ENCODE data around the gene ANKRD28. TPM values are rescaled to one million over a fixed set of nuclear protein-coding genes. Genes with fewer than 3 reads are reported as not detected.
"Not testable (repeated sequence)": the region's sequence is repeated elsewhere in the genome, so short reads cannot be mapped to it uniquely, and the experiment has no call there.

ANKRD28 gene
- total RNA-seq, 1 donor from 2014 or later = 45.0 TPM

- H3K27ac Mint-ChIP-seq = no peak overlapping the region
Observed at GRCh38 chr3:15781131-15781530, 16.6 kb downstream of the ANKRD28 start.

DNA sequence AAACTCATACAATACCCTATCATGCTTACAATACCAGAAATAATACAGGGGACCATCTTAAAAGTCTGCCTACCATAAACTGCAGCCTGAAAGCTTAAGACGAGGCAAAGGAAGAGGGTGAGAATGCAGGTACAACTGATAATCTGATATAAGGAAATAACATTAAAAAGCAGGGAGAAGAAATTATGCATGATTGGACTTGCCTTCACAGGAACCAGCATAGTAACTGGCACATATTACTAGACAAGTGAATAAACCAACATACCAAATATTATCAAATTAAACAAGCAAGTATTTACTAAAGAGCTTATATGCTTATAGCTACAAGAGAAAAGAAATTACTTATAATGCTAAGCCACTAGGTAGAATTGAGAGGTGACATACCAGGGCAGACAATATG is 18.7 kb downstream of the ANKRD28 start:
- no peak overlapping the region for H3K4me3 Mint-ChIP-seq
- no peaks in the 10 kb centered on the region for H3K27me3 Mint-ChIP-seq (ENCODE audit: low read depth)
- H3K27ac Mint-ChIP-seq = no peak overlapping the region
- peaks cover 2% of the 10 kb centered on the region for H3K36me3 Mint-ChIP-seq
- no peaks in the 10 kb centered on the region for H3K9me3 Mint-ChIP-seq
- TF ChIP-seq, protein P1, sequence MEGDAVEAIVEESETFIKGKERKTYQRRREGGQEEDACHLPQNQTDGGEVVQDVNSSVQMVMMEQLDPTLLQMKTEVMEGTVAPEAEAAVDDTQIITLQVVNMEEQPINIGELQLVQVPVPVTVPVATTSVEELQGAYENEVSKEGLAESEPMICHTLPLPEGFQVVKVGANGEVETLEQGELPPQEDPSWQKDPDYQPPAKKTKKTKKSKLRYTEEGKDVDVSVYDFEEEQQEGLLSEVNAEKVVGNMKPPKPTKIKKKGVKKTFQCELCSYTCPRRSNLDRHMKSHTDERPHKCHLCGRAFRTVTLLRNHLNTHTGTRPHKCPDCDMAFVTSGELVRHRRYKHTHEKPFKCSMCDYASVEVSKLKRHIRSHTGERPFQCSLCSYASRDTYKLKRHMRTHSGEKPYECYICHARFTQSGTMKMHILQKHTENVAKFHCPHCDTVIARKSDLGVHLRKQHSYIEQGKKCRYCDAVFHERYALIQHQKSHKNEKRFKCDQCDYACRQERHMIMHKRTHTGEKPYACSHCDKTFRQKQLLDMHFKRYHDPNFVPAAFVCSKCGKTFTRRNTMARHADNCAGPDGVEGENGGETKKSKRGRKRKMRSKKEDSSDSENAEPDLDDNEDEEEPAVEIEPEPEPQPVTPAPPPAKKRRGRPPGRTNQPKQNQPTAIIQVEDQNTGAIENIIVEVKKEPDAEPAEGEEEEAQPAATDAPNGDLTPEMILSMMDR (IDR thresholded peaks at IDR 0.05; ENCODE audit: unreplicated experiment) = no peak
- peaks cover 16% of the 10 kb centered on the region for H3K4me1 Mint-ChIP-seq
- DNase-seq (ENCODE audit: low spot score in 2 of 2, unreplicated experiment in 2 of 2) = no peak

More at GRCh38 chr3:15781131-15781530, 16.6 kb downstream of the ANKRD28 start:
- Mint-ChIP-seq H3K9me3 (no peaks in the 10 kb centered on the region), H3K4me1 (peaks cover 16% of the 10 kb centered on the region), H3K27me3 (ENCODE audit: low read depth) (no peaks in the 10 kb centered on the region), H3K4me3 (no peak overlapping the region), H3K36me3 (peaks cover 3% of the 10 kb centered on the region)
- DNase-seq (ENCODE audit: low spot score in 2 of 2, unreplicated experiment in 2 of 2) = no peak
- TF ChIP-seq, protein P1 (IDR thresholded peaks at IDR 0.05; ENCODE audit: unreplicated experiment) = no peak

GRCh38 chr3:15778332-15778858 is 19.4 kb downstream of the ANKRD28 start:
- TF ChIP-seq, protein P1 (IDR thresholded peaks at IDR 0.05; ENCODE audit: unreplicated experiment) = no peak
- no peak overlapping the region for H3K4me3 Mint-ChIP-seq
- H3K9me3 Mint-ChIP-seq = no peaks in the 10 kb centered on the region
- H3K27me3 Mint-ChIP-seq (ENCODE audit: low read depth) = no peaks in the 10 kb centered on the region
- peaks cover 10% of the 10 kb centered on the region for H3K4me1 Mint-ChIP-seq
- H3K36me3 Mint-ChIP-seq = peaks cover 2% of the 10 kb centered on the region
- no peak for DNase-seq (ENCODE audit: low spot score in 2 of 2, unreplicated experiment in 2 of 2)
- no peak overlapping the region for H3K27ac Mint-ChIP-seq

DNA sequence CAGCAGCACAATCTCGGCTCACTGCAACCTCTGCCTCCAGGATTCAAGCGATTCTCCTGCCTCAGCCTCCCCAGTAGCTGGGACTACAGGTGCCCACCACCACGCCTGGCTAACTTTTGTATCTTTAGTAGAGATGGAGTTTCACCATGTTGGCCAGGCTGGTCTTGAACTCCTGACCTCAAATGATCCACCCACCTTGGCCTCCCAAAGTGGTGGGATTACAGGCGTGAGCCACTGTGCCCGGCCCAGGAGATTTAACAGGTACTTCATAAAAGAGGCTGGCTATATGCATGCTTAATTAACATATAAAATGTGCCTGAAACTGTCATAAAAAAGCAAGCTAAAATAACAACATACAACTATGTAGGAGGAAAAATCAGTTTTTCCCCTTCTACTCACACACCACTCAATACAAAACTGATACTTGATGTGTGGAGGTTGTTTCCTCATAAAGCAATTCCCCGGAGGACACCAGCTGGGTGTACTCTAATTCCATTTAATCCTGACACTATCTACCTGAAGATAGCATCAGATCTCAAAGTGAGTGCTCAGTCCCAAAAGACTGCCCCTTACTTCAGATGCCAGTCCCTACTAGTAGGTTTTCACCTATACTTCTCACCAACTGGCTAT is 22.7 kb downstream of the ANKRD28 start:
- not testable (repeated sequence) for H3K27me3 Mint-ChIP-seq (ENCODE audit: low read depth); H3K27ac Mint-ChIP-seq; DNase-seq (ENCODE audit: low spot score in 2 of 2, unreplicated experiment in 2 of 2); H3K4me1 Mint-ChIP-seq; H3K4me3 Mint-ChIP-seq
- peaks cover 11% of the 10 kb centered on the region for H3K9me3 Mint-ChIP-seq
- H3K36me3 Mint-ChIP-seq = peaks cover 12% of the 10 kb centered on the region

- Mint-ChIP-seq H3K4me3 (no peak overlapping the region), H3K36me3 (peaks cover 10% of the 10 kb centered on the region), H3K27ac (no peak overlapping the region), H3K27me3 (ENCODE audit: low read depth) (no peaks in the 10 kb centered on the region), H3K9me3 (peaks cover 11% of the 10 kb centered on the region), H3K4me1 (peaks cover 7% of the 10 kb centered on the region)
- TF ChIP-seq, protein P1 (IDR thresholded peaks at IDR 0.05; ENCODE audit: unreplicated experiment) = no peak
- no peak for DNase-seq (ENCODE audit: low spot score in 2 of 2, unreplicated experiment in 2 of 2)
Observed at GRCh38 chr3:15771444-15771843, 26.3 kb downstream of the ANKRD28 start.

DNA sequence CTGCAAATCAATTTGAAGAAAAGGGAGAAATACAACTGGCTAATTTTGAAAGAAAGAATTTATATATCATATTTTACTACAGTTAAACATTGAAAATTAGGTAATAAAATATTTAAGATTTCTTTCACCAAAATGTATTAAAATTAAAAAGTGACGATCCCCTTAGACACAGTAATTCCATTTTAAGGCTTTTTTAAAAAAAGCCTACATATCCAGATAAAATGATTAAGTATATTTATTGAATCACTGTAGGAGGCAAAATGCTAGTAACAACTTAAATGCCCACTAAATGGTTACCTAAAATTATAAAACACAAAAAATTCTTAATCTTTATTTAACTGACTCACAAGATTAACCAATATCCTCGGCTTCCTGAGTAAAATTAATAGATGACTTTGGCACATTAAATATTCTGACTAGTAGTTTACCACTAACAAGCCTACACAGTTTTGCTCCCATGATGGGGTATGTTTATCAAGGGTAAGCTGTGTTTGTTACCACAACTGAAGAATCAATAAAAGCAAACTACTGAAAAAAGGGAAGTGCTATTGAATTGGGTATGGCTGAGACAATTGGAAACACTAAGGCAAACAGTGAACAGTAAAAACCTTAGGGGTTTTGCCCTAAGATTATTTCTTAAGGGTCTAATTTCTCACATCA is 28.4 kb downstream of the ANKRD28 start:
- no peak overlapping the region for H3K4me3 Mint-ChIP-seq
- H3K36me3 Mint-ChIP-seq = peaks cover 13% of the 10 kb centered on the region
- TF ChIP-seq, protein P1 (IDR thresholded peaks at IDR 0.05; ENCODE audit: unreplicated experiment) = no peak
- H3K27me3 Mint-ChIP-seq (ENCODE audit: low read depth) = no peaks in the 10 kb centered on the region
- peaks cover 7% of the 10 kb centered on the region for H3K4me1 Mint-ChIP-seq
- peaks cover 11% of the 10 kb centered on the region for H3K9me3 Mint-ChIP-seq
- no peak overlapping the region for H3K27ac Mint-ChIP-seq
- no peak for DNase-seq (ENCODE audit: low spot score in 2 of 2, unreplicated experiment in 2 of 2)
